ENCODE measurements around the gene CACNA2D3. TPM values are rescaled to one million over a fixed set of nuclear protein-coding genes. Genes with fewer than 3 reads are reported as not detected.

Gene CACNA2D3
- total RNA-seq, 1 experiment from 2014 or later = 0.91 TPM

DNA sequence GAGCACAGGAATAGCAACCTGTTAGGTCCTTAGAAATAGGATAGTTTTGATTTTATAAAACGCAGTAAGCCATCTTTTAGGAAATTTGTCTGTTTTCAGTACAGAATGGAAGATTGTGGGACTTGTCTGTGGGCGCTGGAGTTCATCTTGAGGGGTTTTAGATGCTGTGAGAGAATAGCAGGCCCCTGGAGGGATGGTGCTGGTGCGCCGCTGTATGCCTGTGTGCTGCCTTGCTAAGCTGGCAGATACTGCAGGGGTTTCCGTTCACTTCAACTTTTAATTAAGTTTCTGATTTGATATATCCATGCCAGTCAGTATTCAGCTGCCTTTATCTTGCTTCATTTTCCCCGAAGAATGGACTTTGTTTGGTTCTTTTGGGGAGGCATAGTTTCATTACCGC, 4.2 kb downstream of the CACNA2D3 start:
- no peak for DNase-seq (ENCODE audit: low read depth)

- no peak for DNase-seq (ENCODE audit: low read depth)
Measured at GRCh38 chr3:54127499-54128056, 5.2 kb downstream of the CACNA2D3 start.

GRCh38 chr3:54131026-54131605, 8.8 kb downstream of the CACNA2D3 start:
- DNase-seq (ENCODE audit: low read depth) = no peak

GRCh38 chr3:54131890-54132289, 9.5 kb downstream of the CACNA2D3 start:
- DNase-seq (ENCODE audit: low read depth) = no peak

GRCh38 chr3:54132685-54133084, 10.3 kb downstream of the CACNA2D3 start:
- no peak for DNase-seq (ENCODE audit: low read depth)

- DNase-seq (ENCODE audit: low read depth) = peak; percentile 7
Measured at GRCh38 chr3:54133196-54133595, 10.8 kb downstream of the CACNA2D3 start.

GRCh38 chr3:54134155-54134554, 11.8 kb downstream of the CACNA2D3 start:
- no peak for DNase-seq (ENCODE audit: low read depth)

- no peak for DNase-seq (ENCODE audit: low read depth)
Measured at GRCh38 chr3:54134713-54135112, 12.4 kb downstream of the CACNA2D3 start.

DNA sequence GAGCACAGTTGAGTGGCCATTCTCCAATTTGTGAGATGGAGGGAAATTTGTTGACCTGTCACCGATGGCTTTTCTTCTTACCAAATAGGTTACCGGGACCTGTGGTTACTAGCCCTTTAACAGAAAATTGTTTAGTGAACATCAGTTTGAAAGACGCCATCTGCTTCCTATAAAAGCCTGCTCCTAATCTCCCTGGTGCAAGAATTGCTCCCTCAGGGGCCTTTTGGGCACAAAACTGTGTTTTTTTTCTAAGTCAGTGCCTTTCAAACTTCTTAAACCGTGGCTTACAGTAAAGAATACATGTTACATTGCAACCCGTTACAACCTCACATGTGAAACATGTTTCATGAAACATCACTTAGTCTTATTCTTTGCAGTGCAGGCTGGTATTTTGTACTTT, 15.0 kb downstream of the CACNA2D3 start:
- DNase-seq (ENCODE audit: low read depth) = no peak

GRCh38 chr3:54138937-54139547, 16.7 kb downstream of the CACNA2D3 start:
- no peak for DNase-seq (ENCODE audit: low read depth)

- no peak for DNase-seq (ENCODE audit: low read depth)
Measured at GRCh38 chr3:54139630-54140029, 17.3 kb downstream of the CACNA2D3 start.

DNA sequence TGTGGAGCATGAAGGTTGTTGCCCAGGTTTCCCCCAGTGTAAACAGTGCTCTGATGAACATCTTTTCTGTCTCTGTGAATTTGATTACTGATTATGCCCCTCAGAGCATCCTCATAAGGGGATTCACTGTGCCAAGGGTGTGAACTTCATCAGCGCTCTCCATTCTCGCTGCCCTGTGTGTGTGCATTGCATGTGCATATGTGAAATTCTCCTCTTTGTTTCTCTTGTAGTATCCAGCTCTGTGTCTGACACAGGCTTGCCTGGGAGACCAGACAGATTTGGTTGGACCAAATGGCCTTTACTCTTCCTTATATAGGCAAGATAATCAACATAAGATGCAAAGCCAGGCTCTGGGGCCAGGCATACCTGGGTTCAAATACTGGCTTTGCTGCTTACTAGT, 21.9 kb downstream of the CACNA2D3 start:
- DNase-seq (ENCODE audit: low read depth) = no peak

- DNase-seq (ENCODE audit: low read depth) = peak; percentile 28
Measured at GRCh38 chr3:54146506-54147239, 24.3 kb downstream of the CACNA2D3 start.

GRCh38 chr3:54150864-54151467, 28.6 kb downstream of the CACNA2D3 start:
- DNase-seq (ENCODE audit: low read depth) = no peak

DNA sequence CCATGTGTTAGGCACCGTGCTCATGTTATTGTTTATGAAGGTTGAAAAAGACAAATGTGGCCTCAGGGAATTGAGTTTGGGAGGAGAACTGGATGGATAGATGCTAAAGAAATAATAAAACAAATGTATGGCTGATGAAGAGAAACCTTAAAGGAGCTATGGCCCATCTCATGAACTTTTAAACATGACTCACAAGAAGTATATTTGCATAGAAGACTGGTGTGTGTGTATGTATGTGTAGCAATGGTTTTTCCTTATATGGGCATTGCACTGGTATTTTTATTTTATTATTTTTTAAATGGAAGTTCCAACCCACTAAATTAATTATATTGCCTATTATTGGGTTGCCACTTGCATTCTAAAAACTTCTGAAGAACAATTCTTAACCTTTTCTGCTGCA, 31.1 kb downstream of the CACNA2D3 start:
- DNase-seq (ENCODE audit: low read depth) = no peak

DNA sequence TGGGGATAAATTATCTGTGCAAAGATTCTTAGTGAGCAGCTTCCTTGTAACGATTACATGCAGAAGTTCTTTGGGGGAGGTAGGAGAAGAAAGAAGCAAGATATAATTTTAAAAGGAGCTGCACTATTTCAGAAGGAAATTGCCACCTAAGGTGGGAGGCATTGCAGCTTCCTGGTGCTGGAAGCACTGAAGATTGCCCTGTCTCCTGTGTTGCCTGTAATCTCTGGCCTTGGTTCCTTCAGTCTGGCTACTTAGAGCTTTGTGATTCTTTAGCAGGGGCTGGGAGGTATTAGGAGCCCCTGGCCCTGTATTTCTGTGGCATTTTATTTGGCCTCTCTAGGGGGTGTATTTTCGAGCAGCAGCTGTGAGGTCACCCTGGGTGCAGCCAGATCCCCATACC, 35.5 kb downstream of the CACNA2D3 start:
- no peak for DNase-seq (ENCODE audit: low read depth)

DNA sequence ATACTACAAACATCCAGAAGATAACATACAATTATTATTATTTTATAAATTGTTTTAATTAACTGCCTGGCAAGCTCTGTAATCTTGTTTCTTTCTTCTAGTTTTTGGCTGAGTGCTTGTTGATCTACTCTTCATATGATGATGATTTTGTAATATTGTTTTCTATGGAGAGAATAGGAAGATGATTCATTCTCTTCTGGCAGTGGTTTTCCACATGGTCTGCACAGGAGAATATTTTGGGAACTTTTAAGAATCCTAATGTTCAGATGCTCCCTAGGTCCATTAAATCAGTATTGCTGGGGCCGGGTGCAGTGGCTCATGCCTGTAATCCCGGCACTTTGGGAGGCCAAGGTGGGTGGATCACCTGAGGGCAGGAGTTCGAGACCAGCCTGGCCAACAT, 37.6 kb downstream of the CACNA2D3 start:
- no peak for DNase-seq (ENCODE audit: low read depth)

- no peak for DNase-seq (ENCODE audit: low read depth)
Measured at GRCh38 chr3:54163441-54163840, 41.1 kb downstream of the CACNA2D3 start.

GRCh38 chr3:54164192-54164975, 42.0 kb downstream of the CACNA2D3 start:
- no peak for DNase-seq (ENCODE audit: low read depth)

GRCh38 chr3:54165865-54166264, 43.5 kb downstream of the CACNA2D3 start:
- no peak for DNase-seq (ENCODE audit: low read depth)

DNA sequence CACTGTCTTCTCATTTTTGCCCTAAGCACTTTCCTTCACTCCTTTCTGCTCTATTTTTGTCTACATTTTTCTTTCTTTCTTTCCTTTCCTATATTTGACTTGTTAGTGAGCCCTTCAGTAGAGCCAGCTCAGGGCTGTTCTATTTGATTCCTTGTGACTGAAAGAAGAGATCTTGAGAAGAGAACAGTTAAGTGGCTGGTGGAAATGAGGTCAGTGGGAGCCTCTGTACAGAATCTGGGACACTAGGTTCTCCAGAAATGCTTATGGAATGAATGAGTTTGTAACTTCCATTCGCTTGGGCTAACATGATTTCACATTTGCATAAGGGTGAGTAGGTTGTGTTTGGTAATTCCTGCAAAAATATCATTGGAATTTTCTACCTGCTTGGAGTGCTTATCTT, 45.6 kb downstream of the CACNA2D3 start:
- DNase-seq (ENCODE audit: low read depth) = no peak

DNA sequence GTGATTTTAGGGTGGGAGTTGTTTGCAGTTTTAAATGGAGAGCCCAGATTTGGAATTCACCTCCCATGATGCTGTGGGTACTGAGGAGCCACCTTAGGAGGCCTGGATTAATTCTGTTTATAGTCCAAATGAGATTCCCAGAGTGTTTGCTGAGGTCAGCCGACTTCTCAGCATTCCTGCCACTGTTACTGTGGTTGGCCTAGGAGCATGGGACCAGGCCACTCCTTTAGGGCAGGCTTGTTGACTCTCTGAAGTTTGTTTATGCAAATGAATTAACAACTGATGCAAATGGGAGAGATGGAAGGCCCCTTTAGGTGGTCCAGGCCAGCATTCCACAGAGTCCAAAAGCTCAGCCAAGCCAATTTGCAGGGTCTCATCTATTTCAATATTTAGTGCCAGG, 46.1 kb downstream of the CACNA2D3 start:
- no peak for DNase-seq (ENCODE audit: low read depth)
